Stimulated activated CD4-positive, alpha-beta T cell treated with anti-CD3 and anti-CD28 coated beads, TNF-alpha, amount 100 ng/mL, for 1 hour (primary cell): ENCODE measurements around the gene GOLGA6L9.
"Not testable (repeated sequence)": the region's sequence is repeated elsewhere in the genome, so short reads cannot be mapped to it uniquely, and the experiment has no call there.

Source experiments
- DNase-seq, 3 donors: peaks; one replicate each; pipeline ENCODE4 v3.0.0-alpha.2; 2020; ENCODE audit warnings: low read depth in 3 of 3, low spot score in 1 of 3

Gene GOLGA6L9

GRCh38 chr15:82429693-82430092, at the start of gene GOLGA6L9:
GOLGA6L9 (plus strand) TSS chr15:82429816; CDS start chr15:82430080, 264 bp downstream.
- not testable (repeated sequence) for DNase-seq

DNA sequence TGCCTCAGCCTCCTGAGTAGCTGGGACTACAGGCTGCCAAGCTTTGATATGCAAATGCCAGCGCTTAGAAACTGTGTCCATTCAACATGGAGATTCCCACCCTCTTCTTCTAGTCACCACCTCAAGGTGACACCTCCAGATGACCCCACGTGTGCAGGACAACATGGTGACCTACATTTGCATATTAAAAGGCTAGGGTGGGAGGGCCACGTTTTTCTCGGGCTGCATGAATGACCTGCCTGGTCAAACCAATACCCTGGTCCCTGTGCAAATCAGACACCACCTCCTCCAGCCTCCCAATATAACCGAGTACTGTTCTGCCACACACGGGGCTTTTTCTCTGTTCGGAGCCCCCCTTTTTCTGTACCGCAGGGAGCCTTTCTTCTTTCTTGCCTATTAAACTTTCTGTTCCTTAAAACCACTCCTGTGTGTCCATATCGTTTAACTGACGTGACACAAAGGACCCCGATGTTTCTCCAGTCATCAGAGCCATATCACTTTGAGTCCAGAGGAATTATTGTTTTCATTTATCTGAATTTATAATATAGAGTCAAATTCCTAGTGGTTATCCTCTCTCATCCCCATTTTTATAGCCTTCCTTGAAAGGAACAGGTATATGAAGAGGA, 48.2 kb upstream of the GOLGA6L9 start:
- not testable (repeated sequence) for DNase-seq

DNA sequence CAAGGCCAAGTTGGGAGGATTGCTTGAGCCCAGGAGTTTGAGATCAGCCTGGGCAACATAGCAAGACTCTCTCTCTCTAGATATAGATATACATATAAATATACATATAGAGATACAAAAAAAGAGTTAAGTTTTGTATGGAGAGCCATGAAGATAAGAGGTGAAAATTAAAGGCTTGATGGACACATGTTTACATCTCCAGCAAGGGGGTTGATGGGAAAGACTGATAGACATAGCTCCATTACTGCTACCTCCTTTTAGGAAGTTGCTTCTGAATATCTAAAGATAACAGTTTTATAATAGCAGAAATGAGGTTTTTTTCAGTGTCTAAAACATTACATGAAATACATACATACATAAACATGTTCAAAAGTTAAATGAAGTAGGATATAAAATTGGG, 42.4 kb upstream of the GOLGA6L9 start:
- DNase-seq, result not testable (repeated sequence)

DNA sequence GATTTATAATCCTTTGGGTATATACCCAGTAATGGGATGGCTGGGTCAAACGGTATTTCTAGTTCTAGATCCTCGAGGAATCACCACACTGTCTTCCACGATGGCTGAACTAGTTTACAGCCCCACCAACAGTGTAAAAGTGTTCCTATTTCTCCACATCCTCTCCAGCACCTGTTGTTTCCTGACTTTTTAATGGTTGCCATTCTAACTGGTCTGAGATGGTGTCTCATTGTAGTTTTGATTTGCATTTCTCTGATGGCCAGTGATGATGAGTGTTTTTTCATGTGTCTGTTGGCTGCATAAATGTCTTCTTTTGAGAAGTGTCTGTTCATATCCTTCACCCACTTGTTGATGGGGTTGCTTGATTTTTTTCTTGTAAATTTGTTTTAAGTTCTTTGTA, 39.5 kb upstream of the GOLGA6L9 start:
- DNase-seq, result not testable (repeated sequence)

GRCh38 chr15:82392077-82392476, 37.5 kb upstream of the GOLGA6L9 start:
- not testable (repeated sequence) for DNase-seq

DNA sequence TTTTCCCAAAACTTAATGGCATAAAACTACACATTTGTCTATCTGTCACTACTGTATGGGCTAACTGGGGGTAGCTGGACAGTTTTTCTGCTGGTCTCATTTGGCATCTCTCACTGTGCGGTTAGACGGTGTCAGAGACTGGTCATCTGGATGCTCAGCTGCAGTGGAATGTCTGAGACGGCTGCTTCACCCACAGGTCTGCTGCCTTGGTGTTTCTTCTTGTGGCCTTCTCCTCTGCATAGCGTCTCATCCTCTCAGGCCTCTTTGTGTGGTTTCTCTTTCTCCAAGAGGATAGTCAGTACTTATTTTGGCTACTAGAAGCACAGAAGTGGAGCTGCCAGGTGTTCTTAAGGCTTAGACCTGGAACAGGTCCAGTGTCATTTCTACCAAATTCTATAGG, 35.9 kb upstream of the GOLGA6L9 start:
- no peak for DNase-seq

DNA sequence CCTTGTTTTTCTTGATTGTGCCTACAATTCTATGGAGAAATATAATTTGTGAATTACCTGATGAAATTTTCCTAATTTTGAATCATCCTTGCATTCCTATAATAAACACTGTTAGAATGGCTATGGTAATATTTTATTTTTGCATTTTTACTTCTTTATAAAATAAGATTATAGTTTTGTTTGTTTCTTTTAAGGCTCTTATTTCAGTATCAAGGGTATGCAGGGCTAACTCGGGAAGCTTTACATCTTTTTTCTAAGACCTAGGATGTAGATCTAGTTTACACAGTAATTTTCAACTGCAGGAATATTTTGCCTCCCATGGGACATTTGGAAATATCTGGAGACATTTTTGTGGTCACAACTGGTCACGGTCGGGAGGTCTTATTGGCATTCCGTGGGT, 33.8 kb upstream of the GOLGA6L9 start:
- DNase-seq, result not testable (repeated sequence)

DNA sequence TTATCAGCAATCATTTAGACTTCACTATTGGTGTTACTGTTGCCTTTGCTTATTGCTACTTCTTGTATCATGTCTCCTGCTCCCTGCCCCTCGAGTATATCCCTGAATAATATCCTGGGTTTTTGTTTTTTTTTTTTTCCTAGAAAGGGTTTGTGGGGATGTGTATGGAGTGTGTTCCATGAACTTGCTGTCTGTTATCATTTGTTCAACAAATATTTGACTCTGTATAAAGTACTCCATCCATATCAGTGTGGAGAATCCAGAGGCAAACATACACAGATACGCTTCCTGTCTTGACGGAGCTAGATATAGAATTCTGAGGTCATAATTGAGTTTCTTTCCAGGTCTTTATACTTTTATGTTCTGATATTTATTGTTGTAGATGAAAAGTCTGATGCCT, 31.8 kb upstream of the GOLGA6L9 start:
- no peak for DNase-seq

DNA sequence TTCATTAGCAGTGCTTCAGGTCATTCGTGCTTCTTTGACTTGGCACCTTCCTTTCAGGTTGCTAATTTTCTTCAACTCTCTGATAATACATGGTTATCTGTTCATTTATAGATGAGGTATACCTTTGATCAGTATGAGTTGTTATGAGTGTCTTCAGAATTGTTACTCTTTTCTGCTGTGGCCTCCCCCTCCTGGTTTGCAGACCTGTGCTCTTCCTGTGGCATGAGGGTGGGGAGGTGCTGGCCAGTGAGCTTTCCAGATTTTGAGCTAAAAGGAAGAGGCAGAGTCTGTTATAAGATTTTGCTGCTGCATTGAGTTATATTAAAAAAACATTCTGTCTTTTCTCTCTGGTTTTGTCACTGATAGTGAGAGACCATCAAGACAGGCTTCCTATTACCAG, 30.8 kb upstream of the GOLGA6L9 start:
- no peak for DNase-seq

DNA sequence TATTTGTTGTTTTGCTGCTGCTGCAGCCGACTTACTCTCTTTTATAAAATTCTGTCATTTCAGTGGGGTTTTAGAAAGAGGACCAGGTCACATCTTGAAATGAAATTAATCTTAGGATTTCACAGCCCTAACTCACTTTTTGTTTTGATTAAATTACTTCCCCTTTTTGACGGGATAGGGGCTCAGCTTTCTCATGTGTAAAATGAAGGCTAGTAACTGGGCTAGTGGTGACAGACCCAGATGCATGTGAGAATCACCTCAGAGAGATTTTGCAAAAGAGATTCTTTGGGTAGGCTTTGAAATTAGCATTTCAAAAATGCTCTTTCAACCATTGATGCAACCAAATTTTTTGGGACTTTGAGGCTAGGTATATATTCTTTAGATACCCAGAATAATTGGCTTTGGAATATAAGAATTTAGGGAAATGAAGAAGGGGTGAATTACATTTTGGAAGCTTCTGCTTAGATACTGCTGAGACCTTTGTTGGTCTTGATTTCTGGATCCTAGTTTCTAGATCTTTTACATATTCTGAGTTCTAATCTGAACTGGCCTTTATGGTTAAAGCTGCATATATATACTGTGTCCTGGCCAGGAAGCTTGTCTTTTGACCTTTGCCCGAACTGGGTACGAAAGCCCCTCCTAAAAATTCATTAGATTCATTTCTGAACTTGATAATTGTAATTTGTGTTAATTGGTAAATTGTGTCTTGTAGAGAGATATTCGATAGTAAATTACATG, 30.1 kb upstream of the GOLGA6L9 start:
- DNase-seq, result not testable (repeated sequence)

GRCh38 chr15:82401918-82402317, 27.7 kb upstream of the GOLGA6L9 start:
- DNase-seq, result not testable (repeated sequence)

DNA sequence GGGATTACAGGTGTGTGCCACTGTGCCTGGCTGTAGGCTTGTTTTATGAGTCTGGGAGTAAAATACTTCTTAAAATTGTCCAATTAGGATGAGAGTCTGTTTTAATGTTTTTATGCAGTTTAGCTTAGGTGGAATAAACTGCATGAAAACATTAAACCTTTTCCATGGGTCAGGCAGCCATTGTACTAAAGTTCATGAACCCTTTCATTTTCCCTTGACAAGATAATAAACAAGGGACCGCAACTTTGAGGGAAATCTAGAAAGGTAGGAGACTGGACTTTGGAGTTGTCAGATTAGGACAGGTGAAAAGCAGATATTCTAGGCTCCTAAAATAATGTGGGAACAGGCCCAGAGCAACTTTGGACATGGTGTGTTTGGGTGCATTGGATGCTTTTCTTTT, 27.3 kb upstream of the GOLGA6L9 start:
- DNase-seq, result not testable (repeated sequence)

- DNase-seq, result not testable (repeated sequence)
Observed at GRCh38 chr15:82406211-82406610, 23.4 kb upstream of the GOLGA6L9 start.

GRCh38 chr15:82410306-82410705, 19.3 kb upstream of the GOLGA6L9 start:
- DNase-seq, result not testable (repeated sequence)

- not testable (repeated sequence) for DNase-seq
Observed at GRCh38 chr15:82411595-82411994, 18.0 kb upstream of the GOLGA6L9 start.

DNA sequence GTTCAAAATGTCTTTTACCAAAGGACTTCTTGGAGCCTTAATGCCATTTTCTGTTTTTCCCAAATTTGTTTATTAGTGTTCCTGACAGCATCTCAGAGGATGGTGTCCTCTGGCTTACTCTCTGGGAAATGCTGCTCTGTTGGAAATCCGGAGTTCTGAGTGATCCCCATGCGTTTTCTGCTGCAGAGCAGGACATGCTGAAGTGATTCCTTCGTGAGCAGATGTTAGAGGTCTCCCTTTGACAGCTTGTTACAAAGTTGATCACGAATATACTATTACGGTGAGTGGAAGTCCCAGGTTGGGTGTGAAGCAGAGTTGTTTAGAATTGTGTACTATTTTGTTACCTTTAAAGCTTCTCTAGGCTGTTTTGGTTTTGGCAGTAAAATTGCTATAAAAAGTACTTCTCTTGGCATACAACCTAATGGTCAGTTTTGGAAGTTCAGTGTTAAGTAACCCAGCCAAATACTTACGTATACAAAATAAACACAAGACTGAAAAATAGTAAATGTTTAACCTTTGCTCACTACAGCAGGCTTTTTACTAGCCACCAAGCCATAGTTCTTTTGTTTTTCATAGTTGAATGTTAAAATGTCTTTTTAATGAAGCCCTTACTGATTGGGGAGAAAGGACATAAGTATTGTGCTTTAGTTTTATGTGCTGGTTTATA, 15.0 kb upstream of the GOLGA6L9 start:
- DNase-seq, result not testable (repeated sequence)

DNA sequence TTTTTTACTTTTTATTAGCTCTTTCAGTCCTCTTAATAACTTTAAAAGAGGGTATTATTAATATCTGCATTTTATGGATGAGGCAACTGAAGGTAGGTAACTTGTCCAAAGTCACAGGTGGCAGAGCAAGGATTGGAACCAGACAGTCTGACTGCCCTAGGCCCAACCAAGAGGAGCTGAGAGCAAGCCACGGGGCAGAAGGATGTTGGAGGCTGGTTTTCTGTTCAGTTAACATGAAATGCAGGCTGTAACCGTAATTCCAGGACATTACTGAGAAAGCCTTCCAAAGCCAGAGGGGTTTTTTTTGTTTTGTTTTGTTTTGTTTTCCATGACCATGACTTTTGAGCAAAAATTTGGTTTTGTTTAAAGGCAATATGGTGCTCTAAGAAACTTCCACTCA, 9.1 kb upstream of the GOLGA6L9 start:
- DNase-seq, result not testable (repeated sequence)

DNA sequence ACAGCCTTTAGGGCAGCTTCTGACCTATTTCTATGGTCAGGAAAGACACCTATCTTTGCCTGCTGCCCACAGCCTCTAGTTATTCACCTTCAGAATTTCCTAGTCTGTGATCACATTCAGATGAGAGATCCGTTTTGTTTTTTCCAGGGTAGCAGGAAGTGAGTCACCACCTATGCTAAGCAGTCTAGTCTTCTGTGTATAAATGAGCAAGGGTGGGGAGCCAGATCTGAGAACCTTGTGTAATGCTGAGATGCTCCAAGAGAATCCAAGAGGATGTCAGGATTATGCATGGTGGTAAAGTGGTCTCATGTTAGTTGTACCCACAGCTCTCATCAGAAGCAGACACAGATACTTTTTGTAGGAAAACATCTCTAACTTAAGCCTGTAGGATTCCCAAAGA, 8.7 kb upstream of the GOLGA6L9 start:
- DNase-seq, result not testable (repeated sequence)

- DNase-seq, result not testable (repeated sequence)
Observed at GRCh38 chr15:82427117-82427516, 2.5 kb upstream of the GOLGA6L9 start.

DNA sequence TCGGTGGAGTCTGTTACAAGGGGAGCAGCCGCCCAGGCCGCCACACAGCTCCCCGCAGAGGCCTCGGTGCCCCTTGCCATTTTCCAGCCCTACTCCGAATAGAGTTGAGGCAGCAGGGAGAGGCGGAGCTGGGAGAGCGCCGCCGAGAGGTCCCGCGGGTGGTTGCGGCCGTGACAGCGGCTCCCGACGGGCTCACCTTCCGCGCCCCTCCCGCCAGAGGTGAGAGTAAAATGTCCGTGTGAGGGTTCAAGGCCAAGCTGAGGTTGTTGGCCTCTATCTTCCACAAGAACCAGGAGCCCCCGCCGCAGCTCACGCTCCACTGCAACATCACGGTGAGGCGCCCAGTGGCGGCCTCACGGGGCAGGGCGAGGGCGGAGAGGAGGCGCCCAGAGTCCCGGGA, 15.8 kb downstream of the GOLGA6L9 start:
- DNase-seq, result peak in 1 of 3 donors; percentile 2

DNA sequence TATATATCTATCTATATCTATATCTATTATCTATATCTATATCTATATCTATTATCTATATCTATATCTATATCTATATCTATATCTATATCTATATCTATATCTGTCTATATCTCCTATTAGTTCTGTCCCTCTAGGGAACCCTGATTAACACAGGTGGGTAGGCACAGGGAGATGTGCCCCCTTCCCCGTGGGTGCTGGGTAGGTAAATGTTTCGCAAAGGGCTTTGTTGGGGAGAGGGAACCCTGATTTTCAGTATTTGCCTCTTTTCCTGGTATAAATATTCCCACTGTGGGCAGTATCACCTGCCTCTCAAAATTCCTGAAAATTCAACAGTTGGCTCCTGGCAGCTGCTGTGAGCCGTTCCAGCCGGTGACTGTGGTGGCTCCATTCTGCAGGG, 27.7 kb downstream of the GOLGA6L9 start:
- not testable (repeated sequence) for DNase-seq

DNA sequence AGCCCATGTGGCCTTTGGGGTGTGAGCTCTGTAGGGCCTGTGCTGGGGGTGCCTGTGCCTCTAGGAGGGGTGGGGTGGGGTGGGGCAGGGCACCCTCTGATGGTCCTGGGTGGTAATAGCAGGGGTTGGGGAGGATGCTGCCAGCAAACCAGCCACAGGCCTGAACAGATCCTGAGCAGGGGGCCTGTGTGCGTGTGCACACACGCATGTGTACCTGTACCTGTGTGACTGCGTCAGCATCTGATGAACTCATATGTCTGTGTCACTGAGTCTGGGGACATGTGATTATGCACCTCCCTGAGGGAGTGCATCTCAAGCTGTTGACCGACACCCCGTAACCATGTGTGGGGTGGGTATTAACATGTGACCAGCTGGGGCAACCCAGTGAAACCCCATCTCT, 36.0 kb downstream of the GOLGA6L9 start:
- DNase-seq, result not testable (repeated sequence)
